Glutamatergic neuron (in vitro differentiated cells): ENCODE data around the gene STXBP1. TPM values are rescaled to one million over a fixed set of nuclear protein-coding genes. Genes with fewer than 3 reads are reported as not detected.

Experiments used
- DNase-seq: peaks from one replicate; pipeline ENCODE4 v3.0.0; 2022
- H3K27ac Mint-ChIP-seq: one replicate; pipeline ENCODE4 v1.8.0; 2020; ENCODE audit warnings: mild to moderate bottlenecking, mixed read lengths, inconsistent platforms; ENCODE audit not compliant: unreplicated experiment
- H3K27me3 Mint-ChIP-seq: one replicate; pipeline ENCODE4 v1.8.0; 2020; ENCODE audit warnings: mild to moderate bottlenecking, moderate library complexity, mixed read lengths, inconsistent platforms; ENCODE audit not compliant: unreplicated experiment
- H3K36me3 Mint-ChIP-seq: one replicate; pipeline ENCODE4 v1.8.0; 2020; ENCODE audit warnings: mild to moderate bottlenecking, mixed read lengths, inconsistent platforms; ENCODE audit not compliant: unreplicated experiment
- H3K4me1 Mint-ChIP-seq: one replicate; pipeline ENCODE4 v1.8.0; 2020; ENCODE audit warnings: mild to moderate bottlenecking, low read depth, mixed read lengths, inconsistent platforms; ENCODE audit not compliant: unreplicated experiment
- H3K4me3 Mint-ChIP-seq: one replicate; pipeline ENCODE4 v1.8.0; 2020; ENCODE audit warnings: mild to moderate bottlenecking, mixed read lengths, inconsistent platforms; ENCODE audit not compliant: unreplicated experiment
- H3K9me3 Mint-ChIP-seq: one replicate; pipeline ENCODE4 v1.8.0; 2020; ENCODE audit warnings: mild to moderate bottlenecking, moderate library complexity, mixed read lengths, inconsistent platforms; ENCODE audit not compliant: unreplicated experiment
- CTCF ChIP-seq: fragments of 200-600 bp; sonication (generic); IDR thresholded peaks from one replicate; pipeline ENCODE4 v1.5.0; 2021; ENCODE audit not compliant: partially characterized antibody, unreplicated experiment
- total RNA-seq: library from RNA; stranded (reverse); fragmentation: NEBNext Ultra II Directional; extraction: Animal tissue kit (Norgen Biotek cat#: 25700); gene quantifications from one replicate; pipeline ENCODE4 v1.2.1, GENCODE V29; 2021; ENCODE audit not compliant: unreplicated experiment

STXBP1 gene
- total RNA-seq, 1 donor from 2014 or later, result 402 TPM

GRCh38 chr9:127723444-127723843, 111.4 kb downstream of the STXBP1 start:
- Mint-ChIP-seq H3K27ac (no peak overlapping the region), H3K9me3 (peaks cover 1% of the 10 kb centered on the region), H3K4me1 (peaks cover 2% of the 10 kb centered on the region), H3K27me3 (peaks cover 6% of the 10 kb centered on the region), H3K4me3 (no peak overlapping the region), H3K36me3 (no peaks in the 10 kb centered on the region)
- no peak for DNase-seq
- TF ChIP-seq CTCF, result no peak

GRCh38 chr9:127724012-127724411, 111.9 kb downstream of the STXBP1 start:
- no peak for TF ChIP-seq CTCF
- peaks cover 1% of the 10 kb centered on the region for H3K9me3 Mint-ChIP-seq
- H3K36me3 Mint-ChIP-seq, result no peaks in the 10 kb centered on the region
- H3K4me3 Mint-ChIP-seq, result no peak overlapping the region
- no peak overlapping the region for H3K27ac Mint-ChIP-seq
- DNase-seq, result no peak
- peaks cover 2% of the 10 kb centered on the region for H3K4me1 Mint-ChIP-seq
- peaks cover 6% of the 10 kb centered on the region for H3K27me3 Mint-ChIP-seq

- no peak overlapping the region for H3K27ac Mint-ChIP-seq
- TF ChIP-seq CTCF, result no peak
- peaks cover 2% of the 10 kb centered on the region for H3K4me1 Mint-ChIP-seq
- DNase-seq, result no peak
- H3K4me3 Mint-ChIP-seq, result no peak overlapping the region
- peaks cover 4% of the 10 kb centered on the region for H3K9me3 Mint-ChIP-seq
- no peaks in the 10 kb centered on the region for H3K36me3 Mint-ChIP-seq
- no peaks in the 10 kb centered on the region for H3K27me3 Mint-ChIP-seq
Observed at GRCh38 chr9:127726871-127727270, 114.8 kb downstream of the STXBP1 start.

GRCh38 chr9:127728808-127729207, 116.7 kb downstream of the STXBP1 start:
- no peak overlapping the region for H3K4me3 Mint-ChIP-seq
- H3K36me3 Mint-ChIP-seq, result no peaks in the 10 kb centered on the region
- H3K27ac Mint-ChIP-seq, result no peak overlapping the region
- DNase-seq, result no peak
- TF ChIP-seq CTCF, result no peak
- H3K4me1 Mint-ChIP-seq, result peaks cover 2% of the 10 kb centered on the region
- peaks cover 4% of the 10 kb centered on the region for H3K9me3 Mint-ChIP-seq
- peaks cover 2% of the 10 kb centered on the region for H3K27me3 Mint-ChIP-seq

- H3K4me1 Mint-ChIP-seq, result peaks cover 2% of the 10 kb centered on the region
- H3K27me3 Mint-ChIP-seq, result peaks cover 2% of the 10 kb centered on the region
- no peak for DNase-seq
- no peak overlapping the region for H3K27ac Mint-ChIP-seq
- no peaks in the 10 kb centered on the region for H3K36me3 Mint-ChIP-seq
- H3K4me3 Mint-ChIP-seq, result no peak overlapping the region
- TF ChIP-seq CTCF, result no peak
- peaks cover 4% of the 10 kb centered on the region for H3K9me3 Mint-ChIP-seq
Observed at GRCh38 chr9:127729522-127730256, 117.6 kb downstream of the STXBP1 start.
